GM12892 (cell line): Measurements from ENCODE around the gene GSTCD.
"Not testable (repeated sequence)": the region's sequence is repeated elsewhere in the genome, so short reads cannot be mapped to it uniquely, and the experiment has no call there.

Source experiments
- POLR2A ChIP-seq: IDR thresholded peaks from 2 replicates; pipeline ENCODE4 v1.6.1; 2011; ENCODE audit warnings: low read depth, low read length, control low read depth
- POLR2AphosphoS5 ChIP-seq: IDR thresholded peaks from 2 replicates; pipeline ENCODE4 v1.6.1; 2011; ENCODE audit warnings: low read depth, low read length, control low read depth

GRCh38 chr4:105770524-105770923 lies 61.9 kb downstream of the GSTCD start:
- not testable (repeated sequence) for TF ChIP-seq POLR2A, POLR2AphosphoS5
